GM12892 (cell line): ENCODE data around the gene CIBAR2.

Source experiments
- POLR2A ChIP-seq: IDR thresholded peaks from 2 replicates; pipeline ENCODE4 v1.6.1; 2011; ENCODE audit warnings: low read depth, low read length, control low read depth
- TAF1 ChIP-seq: IDR thresholded peaks from 2 replicates; pipeline ENCODE4 v1.6.1; 2011; ENCODE audit warnings: low read depth, mild to moderate bottlenecking, control low read depth, low read length, borderline replicate concordance

DNA sequence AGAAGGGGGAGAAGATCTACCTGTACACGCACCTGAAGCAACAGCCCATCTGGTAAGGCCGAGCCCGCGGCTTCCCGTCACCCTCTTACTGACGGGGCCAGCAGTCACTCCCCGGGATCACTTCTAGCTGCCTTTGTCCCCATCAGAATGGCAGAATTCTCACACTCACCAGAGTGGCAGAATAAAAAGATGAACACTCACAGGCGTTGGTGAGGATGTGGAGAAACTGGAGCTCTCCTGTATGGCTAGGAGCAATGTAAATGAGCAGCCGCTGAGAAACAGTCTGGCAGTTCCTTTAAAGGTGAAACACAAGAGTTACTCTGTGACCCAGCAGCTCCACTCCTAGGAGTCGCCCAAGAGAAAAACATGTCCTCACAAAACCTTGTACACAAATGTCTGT, 33.3 kb downstream of the CIBAR2 start:
- no peak for TF ChIP-seq POLR2A
- TF ChIP-seq TAF1 = no peak
